PC-3 (cell line): ENCODE measurements around the gene MXD1. TPM values are rescaled to one million over a fixed set of nuclear protein-coding genes. Genes with fewer than 3 reads are reported as not detected.

ENCODE experiments used
- ATAC-seq: fragments of 200-7000 bp; cut with Tn5 transposase; 2 replicates; pipeline ENCODE4 v1.9.1; 2020; ENCODE audit warnings: mild to moderate bottlenecking, moderate library complexity
- BruUV-seq: library from RNA; stranded (reverse); fragments of 400-500 nt; replicated peaks from 2 replicates; lab custom pipeline; 2021; lab: Mats Ljungman, UMichigan
- CTCF ChIA-PET: fragments of 300-600 bp; sonication (Branson Sonifier 250); formaldehyde crosslinking; loops from one replicate; lab custom pipeline; 2022; ENCODE audit warnings: antibody characterized with exemption; lab: Charles Lee
- POLR2A ChIA-PET: fragments of 300-600 bp; sonication (Branson Sonifier 250); formaldehyde crosslinking; loops from one replicate; lab custom pipeline; 2022; ENCODE audit warnings: antibody characterized with exemption; ENCODE audit not compliant: unreplicated experiment; lab: Charles Lee
- DNase-seq: peaks from one replicate; pipeline ENCODE4 v3.0.0-alpha.2; 2015
- H2AFZ ChIP-seq: fragments of 300-600 bp; sonication (generic); 2 replicates; pipeline ENCODE4 v1.6.0; 2016; ENCODE audit warnings: antibody characterized with exemption, low read length
- H3F3A ChIP-seq: fragments of 300-600 bp; sonication (generic); one replicate; pipeline ENCODE4 v1.6.0; 2017; ENCODE audit warnings: antibody characterized with exemption, low read length, control low read depth, mild to moderate bottlenecking; ENCODE audit not compliant: unreplicated experiment
- H3K27ac ChIP-seq: fragments of 300-600 bp; sonication (generic); 2 replicates; pipeline ENCODE4 v1.5.1; 2016; ENCODE audit warnings: mild to moderate bottlenecking, low read length
- H3K27me3 ChIP-seq: fragments of 300-600 bp; sonication (generic); 2 replicates; pipeline ENCODE4 v1.6.1; 2016; ENCODE audit warnings: low read length, mixed read lengths
- H3K36me3 ChIP-seq: fragments of 300-600 bp; sonication (generic); 2 replicates; pipeline ENCODE4 v1.6.1; 2016; ENCODE audit warnings: low read depth, mixed run types, low read length, mixed read lengths
- H3K4me1 ChIP-seq: fragments of 300-600 bp; sonication (generic); 2 replicates; pipeline ENCODE4 v1.5.1; 2016; ENCODE audit warnings: low read length; ENCODE audit not compliant: insufficient read depth
- H3K4me2 ChIP-seq: fragments of 300-600 bp; sonication (generic); 2 replicates; pipeline ENCODE4 v1.6.0; 2016; ENCODE audit warnings: low read length
- H3K4me3 ChIP-seq: fragments of 300-600 bp; sonication (generic); 2 replicates; pipeline ENCODE4 v1.5.1; 2016; ENCODE audit warnings: mild to moderate bottlenecking, low read length, mixed read lengths
- H3K79me2 ChIP-seq: fragments of 300-600 bp; sonication (generic); 2 replicates; pipeline ENCODE4 v1.6.1; 2017; ENCODE audit warnings: low read length, mixed read lengths
- H3K9ac ChIP-seq: fragments of 300-600 bp; sonication (generic); 2 replicates; pipeline ENCODE4 v1.6.0; 2016; ENCODE audit warnings: mild to moderate bottlenecking, low read length
- H3K9me2 ChIP-seq: fragments of 300-600 bp; sonication (generic); replicated peaks from 2 replicates; pipeline ENCODE4 v1.6.1; 2016; ENCODE audit warnings: mixed run types, low read length, mixed read lengths
- H3K9me3 ChIP-seq: fragments of 300-600 bp; sonication (generic); 2 replicates; pipeline ENCODE4 v1.6.1; 2016; ENCODE audit warnings: low read length, mixed read lengths
- H4K20me1 ChIP-seq: fragments of 300-600 bp; sonication (generic); 2 replicates; pipeline ENCODE4 v1.6.1; 2016; ENCODE audit warnings: low read length, mixed read lengths
- CTCF ChIP-seq: fragments of 300-600 bp; sonication (generic); conservative IDR thresholded peaks from 2 replicates; pipeline ENCODE4 v1.5.1; 2017; ENCODE audit warnings: antibody characterized with exemption, low read depth, mild to moderate bottlenecking, low read length
- EZH2 ChIP-seq: fragments of 300-600 bp; sonication (generic); IDR thresholded peaks from one replicate; pipeline ENCODE4 v1.6.1; 2017; ENCODE audit warnings: antibody characterized with exemption, mild to moderate bottlenecking, low read length; ENCODE audit not compliant: unreplicated experiment
- EZH2phosphoT487 ChIP-seq: fragments of 300-600 bp; sonication (generic); IDR thresholded peaks from 2 replicates; pipeline ENCODE4 v1.6.1; 2018; ENCODE audit warnings: mild to moderate bottlenecking, antibody characterized with exemption, low read length, borderline replicate concordance
- intact Hi-C: fragments of 100-400 bp; cut with micrococcal nuclease; formaldehyde crosslinking; loops from 2 replicates; pipeline ENCODE4 v1.9.0; 2023
- total RNA-seq: library from RNA; depleted of rRNA; stranded (reverse); fragments of >200 nt; gene quantifications from 2 replicates; pipeline ENCODE4 v1.2.3, GENCODE V29; 2014

Gene MXD1
- total RNA-seq, 1 experiment from 2014 or later = 6.8 TPM

GRCh38 chr2:69985688-69986087 lies 70.8 kb downstream of the MXD1 start:
- Histone ChIP-seq H2AFZ (no peak overlapping the region), H3K79me2 (no peaks in the 10 kb centered on the region), H3K9me3 (no peaks in the 10 kb centered on the region), H3K9me2 (no peaks in the 10 kb centered on the region), H3F3A (no peaks in the 10 kb centered on the region), H3K4me2 (no peak overlapping the region), H3K4me3 (no peak overlapping the region), H3K36me3 (no peaks in the 10 kb centered on the region), H4K20me1 (no peaks in the 10 kb centered on the region), H3K27ac (no peak overlapping the region), H3K4me1 (peaks cover 17% of the 10 kb centered on the region), H3K27me3 (no peaks in the 10 kb centered on the region), H3K9ac (no peak overlapping the region)
- no TSS peak for BruUV-seq
- ATAC-seq (no peak), DNase-seq (no peak)
- TF ChIP-seq EZH2 (no peak), CTCF (no peak)
- intact Hi-C loops = loop anchor here (5.0 kb wide), 1 partner anchor 53 kb away; no protein-coding TSS in a partner anchor
- CTCF ChIA-PET = no interaction called here
- POLR2A ChIA-PET = no interaction called here

GRCh38 chr2:69986691-69987090 lies 71.8 kb downstream of the MXD1 start:
- DNase-seq = no peak
- no peak overlapping the region for H3K9ac ChIP-seq
- BruUV-seq = no TSS peak

More at GRCh38 chr2:69986691-69987090, 71.8 kb downstream of the MXD1 start:
- H4K20me1 ChIP-seq = no peaks in the 10 kb centered on the region
- no peaks in the 10 kb centered on the region for H3K79me2 ChIP-seq
- ChIA-PET CTCF (no interaction called here), POLR2A (no interaction called here)
- H3F3A ChIP-seq = no peaks in the 10 kb centered on the region
- H3K27ac ChIP-seq = no peak overlapping the region
- H3K27me3 ChIP-seq = no peaks in the 10 kb centered on the region
- no peak overlapping the region for H2AFZ ChIP-seq
- intact Hi-C loops = loop anchor here (5.0 kb wide), 1 partner anchor 54 kb away; no protein-coding TSS in a partner anchor
- H3K4me3 ChIP-seq = no peak overlapping the region
- TF ChIP-seq CTCF (no peak), EZH2phosphoT487 (no peak), EZH2 (no peak)
- H3K4me1 ChIP-seq = peaks cover 17% of the 10 kb centered on the region
- H3K4me2 ChIP-seq = no peak overlapping the region
- H3K9me2 ChIP-seq = no peaks in the 10 kb centered on the region
- ATAC-seq = no peak
- H3K9me3 ChIP-seq = no peaks in the 10 kb centered on the region
- H3K36me3 ChIP-seq = no peaks in the 10 kb centered on the region
